Bone marrow (tissue), 2 donors: ENCODE data around the gene PEMT.
"Not testable (repeated sequence)": the region's sequence is repeated elsewhere in the genome, so short reads cannot be mapped to it uniquely, and the experiment has no call there.

Source experiments
- DNase-seq, 2 donors: peaks; one replicate each; lab custom pipeline; 2025; lab: John Stamatoyannopoulos, UW

The PEMT gene, protein sequence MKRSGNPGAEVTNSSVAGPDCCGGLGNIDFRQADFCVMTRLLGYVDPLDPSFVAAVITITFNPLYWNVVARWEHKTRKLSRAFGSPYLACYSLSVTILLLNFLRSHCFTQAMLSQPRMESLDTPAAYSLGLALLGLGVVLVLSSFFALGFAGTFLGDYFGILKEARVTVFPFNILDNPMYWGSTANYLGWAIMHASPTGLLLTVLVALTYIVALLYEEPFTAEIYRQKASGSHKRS

DNA sequence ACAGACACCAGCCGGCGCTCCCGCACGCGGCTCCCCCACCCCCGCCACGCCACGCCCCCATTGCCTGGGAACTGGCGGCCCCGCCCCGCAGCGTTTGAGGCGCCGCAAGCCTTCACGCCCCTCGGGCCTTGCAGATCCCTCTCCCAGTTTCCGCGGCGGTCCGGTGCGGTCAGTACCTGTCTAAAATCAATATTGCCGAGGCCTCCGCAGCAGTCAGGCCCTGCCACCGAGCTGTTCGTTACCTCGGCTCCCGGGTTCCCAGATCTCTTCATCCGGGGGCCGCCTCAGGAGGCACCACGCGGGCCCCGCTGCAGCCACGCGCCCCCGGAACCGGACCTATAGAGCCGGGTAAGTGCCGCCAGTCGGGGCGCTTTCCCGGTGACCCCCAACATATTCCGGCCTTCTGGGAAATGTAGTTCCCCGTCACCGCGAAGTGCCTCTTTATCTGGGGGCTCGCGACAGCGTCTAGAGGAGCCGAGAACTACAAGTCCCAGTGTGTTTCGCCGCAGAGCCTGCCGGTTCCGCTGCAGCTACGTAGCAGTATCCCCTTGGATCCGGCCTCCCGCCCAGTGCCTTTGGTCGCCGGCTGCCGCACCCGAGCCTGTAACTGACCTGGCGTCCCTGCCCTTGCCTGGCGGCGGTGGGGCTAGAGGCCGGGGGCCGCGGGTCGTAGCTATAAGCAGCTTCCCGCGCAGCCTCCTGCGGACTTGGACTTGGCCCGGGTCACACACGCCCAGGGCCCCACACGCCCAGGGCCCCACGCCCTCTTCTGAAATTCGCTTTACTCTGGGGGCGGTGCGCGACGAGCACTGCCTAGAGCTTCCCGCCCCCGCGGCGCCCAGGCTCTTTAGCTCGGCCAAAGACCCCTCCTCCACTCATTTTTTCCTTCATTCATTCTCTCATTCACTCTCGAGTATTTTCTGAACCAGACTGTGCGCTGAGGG is at the start of gene PEMT:
Gene PEMT (minus strand): TSS at position 354 of the 944 bp plus-strand sequence. CDS start 82 bp downstream, at position 272.
- peak; percentile 87 to 96 for DNase-seq

DNA sequence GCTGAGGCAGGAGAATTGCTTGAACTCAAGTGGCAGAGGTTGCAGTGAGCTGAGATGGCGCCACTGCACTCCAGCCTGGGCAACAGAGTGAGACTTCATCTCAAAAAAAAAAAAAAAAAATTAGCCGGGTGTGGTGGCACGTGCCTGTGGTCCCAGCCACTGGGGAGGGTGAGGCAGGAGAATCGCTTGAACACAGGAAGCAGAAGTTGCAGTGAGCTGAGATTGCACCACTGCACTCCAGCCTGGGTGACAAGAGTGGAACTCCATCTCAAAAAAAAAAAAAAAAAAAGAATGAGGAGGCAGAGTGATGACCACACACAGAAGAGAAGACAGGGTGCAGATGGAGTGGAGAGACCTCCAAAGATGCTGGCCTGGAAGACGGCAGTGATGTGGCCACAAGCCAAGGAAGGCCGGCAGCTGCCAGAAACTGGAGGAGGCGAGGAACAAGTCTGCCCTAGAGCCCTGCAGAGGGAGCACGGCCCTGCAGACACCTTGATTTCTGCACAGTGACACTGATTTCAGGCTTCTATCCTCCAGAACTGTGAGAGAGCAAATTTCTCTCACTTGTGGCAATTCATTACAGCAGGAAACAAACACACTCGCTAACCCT is 48.3 kb upstream of the PEMT start:
- DNase-seq = not testable (repeated sequence)

DNA sequence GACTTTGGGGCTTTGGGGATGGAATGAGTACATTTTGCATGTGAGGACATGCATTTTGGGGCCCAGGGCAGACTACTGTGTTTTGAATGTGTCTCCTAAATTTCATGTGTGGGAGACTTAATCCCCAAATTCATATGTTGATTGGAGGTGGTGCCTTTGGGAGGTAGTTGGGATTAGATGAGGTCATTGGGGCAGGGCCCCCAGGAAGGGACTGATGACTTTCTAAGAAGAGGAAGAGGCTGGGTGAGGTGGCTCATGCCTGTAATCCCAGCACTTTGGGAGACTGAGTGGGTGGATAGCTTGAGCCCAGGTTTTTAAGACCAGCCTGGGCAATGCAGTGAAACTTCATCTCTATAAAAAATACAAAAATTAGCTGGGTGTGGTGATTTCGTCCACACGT is 47.0 kb upstream of the PEMT start:
- no peak for DNase-seq

DNA sequence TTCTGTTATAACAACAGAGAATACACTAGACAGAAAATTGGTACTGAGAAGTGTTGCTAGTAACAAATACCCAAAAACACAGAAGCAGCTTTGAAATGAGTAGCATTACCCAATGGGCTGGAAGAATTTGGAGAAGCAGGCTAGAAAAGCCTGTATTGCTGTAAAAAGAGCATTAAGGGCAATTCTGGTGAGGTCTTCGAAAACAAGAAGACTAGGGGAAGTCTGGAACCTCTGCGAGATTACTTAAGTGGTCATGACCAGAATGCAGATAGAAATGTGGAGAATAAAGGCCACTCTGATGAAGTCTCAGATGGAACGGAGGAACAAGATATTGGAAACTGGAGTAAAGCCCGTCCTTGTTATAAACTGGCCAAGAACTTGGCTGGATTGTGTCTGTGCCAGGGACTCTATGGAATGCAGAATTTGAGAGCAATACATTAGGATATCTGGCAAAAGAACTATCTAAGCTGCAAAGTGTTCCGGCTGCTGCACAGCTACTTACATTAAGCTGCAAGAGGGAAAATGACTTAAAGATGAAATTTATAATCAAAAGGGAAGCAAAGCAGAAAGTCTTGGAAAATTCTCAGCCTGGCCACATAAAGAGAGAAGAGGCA is 44.9 kb upstream of the PEMT start:
- DNase-seq = no peak

DNA sequence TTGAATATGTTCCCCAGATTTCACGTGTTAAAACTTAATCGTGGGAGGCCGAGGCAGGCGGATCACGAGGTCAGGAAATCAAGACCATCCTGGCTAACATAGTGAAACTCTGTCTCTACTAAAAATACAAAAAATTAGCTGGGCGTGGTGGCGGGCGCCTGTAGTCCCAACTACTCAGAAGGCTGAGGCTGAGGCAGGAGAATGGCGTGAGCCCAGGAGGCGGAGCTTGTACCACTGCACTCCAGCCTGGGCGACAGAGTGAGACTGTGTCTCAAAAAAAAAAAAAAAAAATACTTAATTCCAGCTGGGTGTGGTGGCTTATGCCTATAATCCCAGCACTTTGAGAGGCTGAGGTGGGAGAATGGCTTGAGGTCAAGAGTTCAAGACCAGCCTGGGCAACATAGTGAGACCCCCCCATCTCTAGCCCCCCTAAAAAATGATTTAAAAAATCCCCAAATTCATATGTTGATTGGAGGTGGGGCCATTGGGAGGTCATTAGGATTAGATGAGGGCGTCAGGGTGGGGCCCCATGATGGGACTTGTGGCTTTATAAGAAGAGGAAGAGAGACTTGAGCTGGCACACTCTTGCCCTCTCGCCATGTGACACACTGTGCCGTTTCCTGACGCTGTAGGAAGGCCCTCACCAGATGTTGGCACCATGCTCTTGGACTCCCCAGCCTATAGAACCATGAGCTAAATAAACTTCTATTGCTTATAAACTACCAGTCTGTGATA is 44.2 kb upstream of the PEMT start:
- DNase-seq = not testable (repeated sequence)

DNA sequence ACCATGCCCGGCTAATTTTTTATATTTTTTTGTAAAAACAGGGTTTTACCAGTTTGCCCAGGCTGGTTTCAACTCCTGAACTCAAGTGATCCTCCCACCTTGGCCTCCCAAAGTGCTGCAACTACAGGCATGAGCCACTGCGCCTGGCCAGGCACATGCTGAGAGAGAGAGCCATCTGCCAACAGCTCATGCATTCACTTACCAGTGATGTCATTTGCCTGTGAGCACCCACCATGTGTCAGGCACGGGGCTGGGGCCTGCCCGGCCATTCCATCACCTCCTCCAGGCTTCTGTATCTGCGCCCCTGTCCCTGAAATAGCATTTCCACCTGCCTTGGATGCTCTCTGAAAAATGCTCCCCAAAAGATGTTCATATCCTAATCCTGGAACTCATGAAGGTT is 43.6 kb upstream of the PEMT start:
- no peak for DNase-seq

DNA sequence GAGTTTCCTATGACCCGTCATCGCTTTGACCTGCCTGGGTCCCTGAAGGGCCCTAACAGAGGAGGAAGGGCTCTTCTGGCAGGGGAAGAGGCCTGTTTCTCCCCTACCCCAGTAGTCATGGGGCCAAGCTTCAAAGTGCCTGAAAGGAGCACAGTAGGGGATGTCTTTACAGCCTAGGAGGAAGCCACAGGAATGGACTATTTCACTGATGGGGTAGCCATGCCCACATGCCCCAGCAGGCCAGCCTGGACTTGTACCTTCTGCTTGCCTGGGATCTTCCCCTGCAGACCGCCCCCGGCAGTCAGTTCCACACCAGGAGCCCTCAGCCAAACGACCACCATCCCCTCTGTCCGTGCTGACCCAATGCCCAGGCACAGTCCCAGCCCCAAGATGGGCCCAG is 41.8 kb upstream of the PEMT start:
- DNase-seq = no peak

DNA sequence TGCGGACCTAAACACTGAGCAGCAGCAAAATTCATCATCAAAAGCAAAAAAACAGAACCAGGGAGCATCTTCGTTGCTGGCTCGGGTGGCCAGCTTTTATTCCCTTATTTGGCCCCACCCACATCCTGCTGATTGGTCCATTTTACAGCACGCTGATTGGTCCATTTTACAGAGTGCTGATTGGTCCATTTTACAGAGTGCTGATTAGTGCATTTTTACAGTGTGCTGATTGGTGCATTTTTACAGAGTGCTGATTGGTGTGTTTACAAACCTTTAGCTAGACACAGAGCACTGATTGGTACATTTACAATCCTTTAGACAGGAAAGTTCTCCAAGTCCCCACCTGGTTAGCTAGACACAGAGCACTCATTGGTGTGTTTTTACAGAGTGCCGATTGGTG is 41.2 kb upstream of the PEMT start:
- DNase-seq = not testable (repeated sequence)

DNA sequence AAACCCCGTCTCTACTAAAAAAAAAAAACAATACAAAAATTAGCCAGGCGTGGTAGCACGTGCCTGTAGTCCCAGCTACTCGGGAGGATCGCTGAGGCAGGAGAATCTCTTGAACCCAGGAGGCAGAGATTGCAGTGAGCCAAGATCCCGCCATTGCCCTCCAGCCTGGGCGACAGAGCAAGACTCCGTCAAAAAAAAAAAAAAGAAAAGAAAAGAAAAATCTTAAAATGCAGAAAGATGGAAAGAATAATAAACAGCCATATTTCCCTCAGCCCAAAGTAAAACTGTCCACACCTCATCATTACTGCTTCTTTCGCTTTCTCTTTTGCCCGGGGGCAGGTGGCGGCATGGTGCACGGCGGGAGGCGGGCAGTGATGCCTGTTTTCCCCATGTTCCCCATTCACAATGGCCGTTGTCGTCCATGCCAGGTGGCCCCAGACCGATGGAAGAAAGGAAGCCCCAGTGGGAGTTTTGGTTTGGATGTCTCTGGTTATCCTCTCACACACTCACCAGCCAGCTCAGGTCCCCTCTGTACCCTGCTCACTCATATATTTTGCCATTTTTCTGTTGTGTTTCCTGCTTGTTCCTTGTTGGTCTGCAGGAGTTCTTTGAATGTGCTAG is 37.0 kb upstream of the PEMT start:
- DNase-seq = peak in 1 of 2 donors; percentile 11

DNA sequence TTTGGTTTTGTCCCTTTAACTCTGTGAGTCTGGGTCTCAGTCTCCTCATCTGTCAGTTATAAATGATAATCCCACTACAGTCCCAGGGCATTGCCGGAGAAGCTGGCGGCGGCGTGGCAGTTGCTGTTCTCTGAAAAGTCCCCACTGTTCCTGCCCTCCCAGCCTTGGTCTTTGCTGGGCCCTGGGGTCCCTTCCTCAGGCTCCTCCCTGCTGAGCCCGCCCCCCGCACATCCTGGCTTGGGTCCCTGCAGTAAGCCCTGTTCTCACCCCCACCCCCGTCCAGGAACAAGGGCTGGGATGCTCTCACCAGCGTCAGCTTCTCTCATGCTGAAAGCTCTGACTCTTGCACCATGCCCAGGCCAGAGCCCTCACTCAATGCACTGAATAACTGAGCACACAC is 35.3 kb upstream of the PEMT start:
- no peak for DNase-seq

DNA sequence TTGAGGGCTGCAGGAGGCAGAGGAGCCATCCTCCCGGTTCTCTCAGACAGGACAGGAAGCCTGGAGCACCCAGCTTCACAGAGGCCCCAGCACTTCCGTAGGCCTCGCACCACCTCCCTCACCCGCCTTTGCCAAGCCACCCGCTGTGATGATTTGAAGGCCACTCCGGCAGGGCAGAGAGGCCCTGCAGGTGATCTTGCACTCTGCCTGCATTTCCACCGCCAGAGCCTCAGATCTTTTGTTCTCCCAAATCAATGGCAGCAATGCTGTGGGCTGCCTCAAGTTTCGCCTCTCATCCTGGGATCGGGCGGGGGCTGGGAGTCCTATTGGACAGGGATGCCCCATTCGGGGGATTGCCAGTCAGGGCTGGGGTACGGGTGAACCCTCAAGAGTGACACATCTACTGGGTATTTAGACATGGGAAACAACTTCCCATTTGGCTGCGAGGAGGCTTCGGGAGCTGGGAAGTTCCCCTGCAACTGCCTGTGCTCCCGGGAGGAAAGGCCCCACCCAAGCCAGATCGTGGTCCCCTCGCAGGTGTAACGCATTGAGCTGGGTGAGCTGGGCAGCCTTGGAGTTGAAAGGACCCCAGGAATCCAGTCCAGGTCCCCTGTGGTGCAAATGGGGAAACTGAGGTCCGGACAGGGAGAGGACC is 34.8 kb upstream of the PEMT start:
- no peak for DNase-seq

DNA sequence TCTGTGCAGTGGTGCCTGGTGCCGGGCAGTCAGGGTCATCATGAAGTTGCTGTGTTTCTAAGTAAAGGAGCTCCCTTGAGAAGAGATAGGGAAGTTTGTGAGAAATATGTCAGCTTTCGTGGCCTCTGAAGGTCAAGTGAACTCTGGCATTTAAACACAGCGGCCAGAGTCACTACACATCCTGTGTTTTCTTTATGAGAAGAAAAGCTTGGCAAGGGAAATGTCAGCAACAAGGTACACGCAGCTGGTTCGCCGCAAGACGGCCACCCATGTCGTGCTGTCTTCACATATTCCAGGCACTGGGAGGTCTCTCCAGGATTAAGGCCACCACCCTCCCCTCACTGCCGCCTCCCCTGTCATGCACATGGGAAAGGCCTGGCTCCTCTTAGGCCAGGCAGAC is 33.2 kb upstream of the PEMT start:
- no peak for DNase-seq

DNA sequence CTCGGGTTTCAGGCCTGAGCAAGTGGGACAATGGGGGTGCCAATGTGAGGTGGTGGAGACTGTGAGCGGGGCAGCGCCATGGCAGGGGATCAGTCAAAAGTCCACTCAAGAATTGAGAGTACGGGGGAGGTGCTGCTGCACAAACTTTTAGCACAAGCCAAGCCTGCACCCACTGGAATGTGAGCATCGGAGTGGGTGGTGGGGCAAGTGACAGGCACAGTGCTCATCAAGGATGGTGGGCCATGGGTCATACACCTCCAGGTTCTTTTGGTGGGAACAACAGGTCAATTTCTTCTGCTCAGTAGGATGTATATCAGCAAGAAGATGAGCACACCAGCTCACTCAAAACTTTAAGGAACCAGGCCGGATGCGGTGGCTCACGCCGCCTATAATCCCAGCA is 32.4 kb upstream of the PEMT start:
- no peak for DNase-seq

DNA sequence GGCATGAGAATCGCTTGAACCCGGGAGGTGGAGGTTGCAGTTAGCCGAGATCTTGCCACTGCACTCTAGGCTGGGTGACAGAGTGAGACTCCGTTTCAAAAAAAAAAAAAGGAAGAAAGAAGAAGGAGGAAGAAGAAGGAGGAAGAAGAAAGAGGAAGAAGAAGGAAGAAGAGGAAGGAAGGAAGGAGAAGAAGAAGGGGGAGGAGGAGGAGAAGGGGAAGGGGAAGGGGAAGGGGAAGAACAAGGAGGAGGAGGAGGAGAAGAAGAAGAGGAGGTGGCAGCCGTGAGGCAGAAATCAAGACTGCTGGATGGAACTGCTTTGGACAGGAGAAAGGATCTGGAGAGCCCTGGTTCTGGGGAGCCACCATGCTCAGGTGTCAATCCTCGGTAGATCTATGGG is 29.7 kb upstream of the PEMT start:
- no peak for DNase-seq

DNA sequence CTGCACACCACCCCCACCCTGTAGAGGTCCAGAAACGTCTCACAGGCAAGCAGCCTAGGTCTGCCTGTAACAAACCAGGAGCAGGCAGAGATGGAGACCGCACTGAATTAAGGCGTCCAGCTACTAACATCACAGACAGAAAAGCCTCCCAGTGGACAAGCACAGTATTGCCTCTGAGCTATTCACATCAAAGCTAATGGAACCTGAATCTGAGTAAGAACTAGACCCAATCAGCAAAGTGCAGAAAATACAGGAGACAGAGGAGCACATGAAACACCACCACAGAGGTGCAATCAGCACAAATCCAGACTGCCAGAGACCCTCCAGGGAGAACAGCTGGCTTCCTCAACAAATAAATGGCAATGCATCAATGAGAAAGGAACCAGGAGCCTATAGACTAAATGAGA is 22.2 kb upstream of the PEMT start:
- DNase-seq = peak; percentile 17 to 50

DNA sequence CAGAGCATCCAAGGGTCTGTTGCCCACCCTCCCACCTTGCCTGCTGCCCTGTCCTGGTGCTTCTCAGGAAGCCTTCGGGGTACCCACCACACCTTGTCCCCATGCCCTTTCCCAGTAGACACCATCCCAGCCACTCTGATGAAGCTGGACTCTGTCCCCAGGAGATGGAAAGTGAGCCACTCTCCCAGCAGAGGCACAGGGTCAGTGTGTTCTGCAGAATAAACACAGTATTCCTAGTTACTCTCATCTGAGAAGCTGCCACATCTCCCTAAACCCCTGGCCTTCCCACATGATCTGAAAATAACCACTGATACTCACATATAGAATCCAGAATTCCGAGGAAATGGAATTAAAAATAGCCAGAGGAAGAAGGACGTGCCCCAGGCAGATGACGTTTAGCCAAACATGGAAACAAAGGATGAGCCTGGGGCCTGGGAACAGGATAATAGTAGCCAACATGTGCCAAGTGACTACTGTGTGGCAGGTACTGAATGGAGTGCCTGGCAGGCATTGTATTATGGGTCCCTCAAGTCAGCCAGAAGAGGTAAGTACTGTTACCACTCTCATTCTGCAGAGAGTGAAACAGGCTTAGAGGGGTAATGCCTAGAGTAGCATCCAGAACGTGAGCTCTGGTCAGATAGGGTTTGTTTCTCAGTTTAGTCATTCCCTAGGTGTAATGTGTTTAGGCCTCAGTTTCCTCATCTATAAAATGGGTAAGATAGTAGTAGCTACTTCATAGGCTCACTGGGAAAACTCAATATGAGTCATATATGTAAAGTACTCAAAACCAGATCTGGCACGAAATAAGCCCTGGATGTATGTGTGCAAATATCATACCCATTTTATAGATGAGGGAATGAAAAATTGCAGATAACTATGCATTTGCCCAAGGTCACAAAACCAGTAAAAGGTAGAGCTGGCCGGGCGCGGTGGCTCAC is 20.8 kb upstream of the PEMT start:
- DNase-seq = no peak

DNA sequence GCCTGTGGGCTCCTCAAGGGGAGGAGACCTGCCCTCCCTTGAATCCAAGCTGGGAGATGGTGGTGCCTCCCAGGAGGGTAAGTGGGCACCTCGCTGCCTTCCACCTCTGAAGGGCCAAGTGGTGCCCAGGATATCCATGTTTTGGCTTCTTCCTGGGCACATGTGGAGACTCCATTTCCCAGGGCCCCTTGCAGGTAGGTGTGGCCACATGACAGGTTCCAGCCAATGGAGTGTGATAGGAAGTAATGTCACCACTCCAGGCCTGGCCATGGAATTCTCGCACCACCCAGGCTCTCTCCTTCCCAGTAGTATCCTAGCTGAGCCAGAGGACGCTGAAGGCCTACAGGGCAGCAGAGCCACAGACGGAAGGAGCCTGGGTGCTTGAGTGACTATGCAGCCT is 17.6 kb upstream of the PEMT start:
- DNase-seq = no peak

DNA sequence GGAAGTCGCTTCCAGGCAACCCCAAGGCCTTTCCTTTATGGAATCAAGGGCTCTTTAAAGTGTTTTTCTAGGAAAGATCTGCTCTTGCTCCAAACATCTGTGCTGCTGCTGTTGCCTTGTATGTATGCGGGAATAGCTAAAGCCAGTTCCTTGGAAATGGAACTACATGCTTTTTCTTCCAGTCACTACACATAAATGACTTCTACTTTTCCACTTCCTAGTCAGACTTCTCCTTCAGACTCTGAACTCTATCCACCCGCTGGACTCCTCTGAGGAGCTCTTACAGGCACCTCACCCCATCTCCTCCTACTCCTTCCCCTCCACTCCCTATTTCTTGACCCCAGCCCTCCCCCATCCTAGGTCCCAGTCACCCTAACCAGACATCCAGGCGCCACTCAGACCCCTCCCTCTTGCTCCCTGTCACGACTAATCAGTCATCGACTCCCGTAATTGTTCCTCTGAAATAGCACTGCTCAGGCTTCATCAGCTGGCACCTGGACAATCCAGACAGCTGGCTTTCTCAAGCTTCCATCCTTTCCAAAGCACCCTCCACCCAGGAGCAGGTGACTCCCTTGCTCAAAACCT is 15.0 kb upstream of the PEMT start:
- no peak for DNase-seq

DNA sequence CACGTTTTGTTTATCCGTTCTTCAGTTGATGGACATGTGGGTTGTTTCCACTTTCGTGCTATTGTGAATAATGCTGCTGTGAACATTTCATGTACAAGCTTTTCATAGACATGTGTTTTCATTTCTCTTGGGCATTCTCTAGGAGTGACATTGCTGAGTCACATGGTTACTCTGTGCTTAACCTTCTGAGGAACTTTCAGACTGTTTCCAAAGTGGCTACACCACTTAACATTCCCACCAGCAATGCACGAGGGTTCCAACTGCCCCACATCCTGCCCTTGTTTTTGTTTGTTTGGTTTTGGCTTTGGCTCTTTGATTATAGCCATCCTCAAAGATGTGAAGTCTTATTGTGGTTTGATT is 14.2 kb upstream of the PEMT start:
- DNase-seq = no peak
